ENCODE results near the gene SERINC4.
"Not testable (repeated sequence)": the region's sequence is repeated elsewhere in the genome, so short reads cannot be mapped to it uniquely, and the experiment has no call there.

SERINC4 gene

GRCh38 chr15:43799945-43800285 lies at the start of gene SERINC4:
Gene SERINC4, minus strand, starts transcription at chr15:43800220. Its CDS starts 234 bp downstream, at chr15:43799986.
- DNase-seq (ENCODE audit: low spot score) (no peak), FAIRE-seq (no peak)

- no peak for FAIRE-seq
- DNase-seq (ENCODE audit: low spot score) = no peak
These were observed 45.4 kb upstream of the SERINC4 start for GRCh38 chr15:43845421-43845820.

- not testable (repeated sequence) for FAIRE-seq; DNase-seq (ENCODE audit: low spot score)
These were observed 32.5 kb upstream of the SERINC4 start for GRCh38 chr15:43832485-43832884.

- DNase-seq (ENCODE audit: low spot score); FAIRE-seq: not testable (repeated sequence)
These were observed 31.6 kb upstream of the SERINC4 start for GRCh38 chr15:43831519-43832052.

- DNase-seq (ENCODE audit: low spot score); FAIRE-seq: not testable (repeated sequence)
These were observed 30.8 kb upstream of the SERINC4 start for GRCh38 chr15:43830691-43831275.

GRCh38 chr15:43829951-43830540 lies 30.0 kb upstream of the SERINC4 start:
- FAIRE-seq; DNase-seq (ENCODE audit: low spot score): not testable (repeated sequence)

- FAIRE-seq (no peak), DNase-seq (ENCODE audit: low spot score) (no peak)
These were observed 28.1 kb upstream of the SERINC4 start for GRCh38 chr15:43828061-43828657.

- DNase-seq (ENCODE audit: low spot score) = peak; percentile 74
- no peak for FAIRE-seq
These were observed 26.7 kb upstream of the SERINC4 start, which contains the start of gene WDR76 for GRCh38 chr15:43826508-43827341. Gene WDR76, plus strand, starts transcription at chr15:43827002. Its CDS starts 31 bp downstream, at chr15:43827033.

- DNase-seq (ENCODE audit: low spot score) = no peak
- no peak for FAIRE-seq
These were observed 26.0 kb upstream of the SERINC4 start for GRCh38 chr15:43826029-43826507.

GRCh38 chr15:43825305-43825704 lies 25.3 kb upstream of the SERINC4 start:
- not testable (repeated sequence) for FAIRE-seq; DNase-seq (ENCODE audit: low spot score)

GRCh38 chr15:43824302-43825246 lies 24.6 kb upstream of the SERINC4 start, which contains the start of gene MFAP1:
Gene MFAP1, minus strand, starts transcription at chr15:43824690. Its CDS starts 121 bp downstream, at chr15:43824569.
- DNase-seq (ENCODE audit: low spot score) (peak; percentile 95), FAIRE-seq (peak; percentile 84)

- DNase-seq (ENCODE audit: low spot score) (no peak), FAIRE-seq (no peak)
These were observed 21.5 kb upstream of the SERINC4 start for GRCh38 chr15:43821505-43821904.

- not testable (repeated sequence) for FAIRE-seq; DNase-seq (ENCODE audit: low spot score)
These were observed 15.0 kb upstream of the SERINC4 start for GRCh38 chr15:43815064-43815463.

- no peak for DNase-seq (ENCODE audit: low spot score)
- FAIRE-seq = no peak
These were observed 9.1 kb upstream of the SERINC4 start for GRCh38 chr15:43808960-43809678.

- FAIRE-seq (no peak), DNase-seq (ENCODE audit: low spot score) (no peak)
These were observed 8.5 kb upstream of the SERINC4 start for GRCh38 chr15:43808435-43808950.

- not testable (repeated sequence) for FAIRE-seq; DNase-seq (ENCODE audit: low spot score)
These were observed 2.7 kb upstream of the SERINC4 start for GRCh38 chr15:43802676-43803075.

GRCh38 chr15:43800286-43801141 lies 494 bp upstream of the SERINC4 start, which contains the start of gene HYPK:
Gene HYPK, plus strand, starts transcription at chr15:43800599. Its CDS starts 24 bp downstream, at chr15:43800623.
- DNase-seq (ENCODE audit: low spot score) (peak; percentile 73), FAIRE-seq (peak; percentile 51)

Data from RCC 7860 (cell line).